ENCODE results near the gene ADGRG1.

ADGRG1 gene

DNA sequence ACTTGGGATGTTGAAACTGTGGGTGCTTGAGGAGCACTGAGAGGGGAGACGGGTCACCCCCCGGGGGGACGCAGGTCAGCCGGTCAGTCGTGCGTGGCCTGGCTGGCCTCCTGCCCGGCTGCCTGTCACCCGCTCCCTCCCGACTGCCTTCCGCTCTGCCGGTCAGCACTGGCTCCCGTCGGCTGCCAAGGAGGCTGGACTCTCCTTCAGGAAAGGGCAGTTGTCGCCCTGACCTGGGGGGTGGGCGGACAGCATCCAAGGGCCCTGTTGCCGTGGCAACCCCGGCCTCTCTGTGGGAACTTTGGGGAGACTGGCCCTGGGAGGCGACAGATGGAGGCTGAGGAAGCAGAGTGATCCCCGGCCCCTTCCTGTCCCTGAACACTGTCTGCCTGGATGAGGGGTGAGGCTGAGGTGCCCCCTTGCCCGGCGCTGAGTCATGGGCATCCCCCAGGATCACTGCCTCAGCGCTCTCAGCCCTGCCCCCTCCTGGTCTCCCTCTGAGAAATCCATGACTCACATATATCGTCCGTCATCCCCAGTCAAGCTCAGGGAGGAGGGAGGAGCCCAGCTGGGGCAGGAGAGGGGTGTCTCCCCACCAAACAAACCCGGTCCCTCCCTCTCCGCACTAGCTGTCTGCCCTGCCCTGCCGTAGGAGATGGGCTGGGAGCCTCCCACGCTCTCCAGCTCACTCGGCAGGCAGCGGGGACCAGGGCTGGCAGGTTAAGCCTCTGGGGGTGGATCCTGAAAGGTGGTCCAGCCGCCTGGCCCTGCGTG lies at the start of gene ADGRG1 (continued):
- TF ChIP-seq, protein P1, sequence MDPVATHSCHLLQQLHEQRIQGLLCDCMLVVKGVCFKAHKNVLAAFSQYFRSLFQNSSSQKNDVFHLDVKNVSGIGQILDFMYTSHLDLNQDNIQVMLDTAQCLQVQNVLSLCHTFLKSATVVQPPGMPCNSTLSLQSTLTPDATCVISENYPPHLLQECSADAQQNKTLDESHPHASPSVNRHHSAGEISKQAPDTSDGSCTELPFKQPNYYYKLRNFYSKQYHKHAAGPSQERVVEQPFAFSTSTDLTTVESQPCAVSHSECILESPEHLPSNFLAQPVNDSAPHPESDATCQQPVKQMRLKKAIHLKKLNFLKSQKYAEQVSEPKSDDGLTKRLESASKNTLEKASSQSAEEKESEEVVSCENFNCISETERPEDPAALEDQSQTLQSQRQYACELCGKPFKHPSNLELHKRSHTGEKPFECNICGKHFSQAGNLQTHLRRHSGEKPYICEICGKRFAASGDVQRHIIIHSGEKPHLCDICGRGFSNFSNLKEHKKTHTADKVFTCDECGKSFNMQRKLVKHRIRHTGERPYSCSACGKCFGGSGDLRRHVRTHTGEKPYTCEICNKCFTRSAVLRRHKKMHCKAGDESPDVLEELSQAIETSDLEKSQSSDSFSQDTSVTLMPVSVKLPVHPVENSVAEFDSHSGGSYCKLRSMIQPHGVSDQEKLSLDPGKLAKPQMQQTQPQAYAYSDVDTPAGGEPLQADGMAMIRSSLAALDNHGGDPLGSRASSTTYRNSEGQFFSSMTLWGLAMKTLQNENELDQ (tag by site-specific recombination; IDR thresholded peaks at IDR 0.05; ENCODE audit: low read depth): no peak
- no peak for TF ChIP-seq ZNF580 (tag by site-specific recombination; IDR thresholded peaks at IDR 0.05)
- no peak for TF ChIP-seq SCRT1 (tag by site-specific recombination; IDR thresholded peaks at IDR 0.05; ENCODE audit: borderline replicate concordance)
- TF ChIP-seq ZNF311 (tag by site-specific recombination; IDR thresholded peaks at IDR 0.05; ENCODE audit: borderline replicate concordance): no peak
- no peak for TF ChIP-seq ZNF626 (tag by site-specific recombination; IDR thresholded peaks at IDR 0.05)
- TF ChIP-seq BCL11A (tag by site-specific recombination; IDR thresholded peaks at IDR 0.05; ENCODE audit: low read depth): no peak
- TF ChIP-seq, protein P2, sequence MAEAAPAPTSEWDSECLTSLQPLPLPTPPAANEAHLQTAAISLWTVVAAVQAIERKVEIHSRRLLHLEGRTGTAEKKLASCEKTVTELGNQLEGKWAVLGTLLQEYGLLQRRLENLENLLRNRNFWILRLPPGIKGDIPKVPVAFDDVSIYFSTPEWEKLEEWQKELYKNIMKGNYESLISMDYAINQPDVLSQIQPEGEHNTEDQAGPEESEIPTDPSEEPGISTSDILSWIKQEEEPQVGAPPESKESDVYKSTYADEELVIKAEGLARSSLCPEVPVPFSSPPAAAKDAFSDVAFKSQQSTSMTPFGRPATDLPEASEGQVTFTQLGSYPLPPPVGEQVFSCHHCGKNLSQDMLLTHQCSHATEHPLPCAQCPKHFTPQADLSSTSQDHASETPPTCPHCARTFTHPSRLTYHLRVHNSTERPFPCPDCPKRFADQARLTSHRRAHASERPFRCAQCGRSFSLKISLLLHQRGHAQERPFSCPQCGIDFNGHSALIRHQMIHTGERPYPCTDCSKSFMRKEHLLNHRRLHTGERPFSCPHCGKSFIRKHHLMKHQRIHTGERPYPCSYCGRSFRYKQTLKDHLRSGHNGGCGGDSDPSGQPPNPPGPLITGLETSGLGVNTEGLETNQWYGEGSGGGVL (tag by site-specific recombination; IDR thresholded peaks at IDR 0.05): peak; percentile 91
- peak; percentile 36; the same call in 1 of the 2 replicates for TF ChIP-seq ZNF600 (tag by site-specific recombination; IDR thresholded peaks at IDR 0.05)
- no peak for TF ChIP-seq ZNF138 (tag by site-specific recombination; IDR thresholded peaks at IDR 0.05; ENCODE audit: borderline replicate concordance)
- TF ChIP-seq WT1 (tag by site-specific recombination; IDR thresholded peaks at IDR 0.05): peak; percentile 92
- TF ChIP-seq ZBTB17 (tag by site-specific recombination; IDR thresholded peaks at IDR 0.05): peak; percentile 80
- no peak for TF ChIP-seq ZSCAN18 (tag by site-specific recombination; IDR thresholded peaks at IDR 0.05)
- TF ChIP-seq ZNF223 (tag by site-specific recombination; IDR thresholded peaks at IDR 0.05): no peak
- no peak for TF ChIP-seq TCF7L2 (IDR thresholded peaks at IDR 0.05; ENCODE audit: borderline replicate concordance, low read depth, low read length)
- no peak for TF ChIP-seq PRDM2 (tag by site-specific recombination; IDR thresholded peaks at IDR 0.05; ENCODE audit: borderline replicate concordance)
- TF ChIP-seq CTCF (tag by site-specific recombination; IDR thresholded peaks at IDR 0.05): peak; percentile 43; the same call in 1 of the 2 replicates
- no peak for TF ChIP-seq ZNF354C (tag by site-specific recombination; IDR thresholded peaks at IDR 0.05; ENCODE audit: borderline replicate concordance, low read depth)
- TF ChIP-seq KLF9 (tag by site-specific recombination; IDR thresholded peaks at IDR 0.05; ENCODE audit: low read depth): peak; percentile 63
- TF ChIP-seq ZNF785 (tag by site-specific recombination; IDR thresholded peaks at IDR 0.05): no peak
- TF ChIP-seq ZNF596 (tag by site-specific recombination; IDR thresholded peaks at IDR 0.05): no peak
- no peak for TF ChIP-seq ZBTB11 (tag by site-specific recombination; conservative IDR thresholded peaks at IDR 0.05; ENCODE audit: low read depth)
